HEK293T (cell line): ENCODE data around the gene FAAP20.

Source experiments
- CTCF ChIA-PET: fragments of 350-600 bp; formaldehyde crosslinking; extraction: SDS; loops from one replicate; lab custom pipeline; 2021; ENCODE audit warnings: antibody characterized with exemption, inconsistent platforms; lab: Yijun Ruan, JAX
- POLR2A ChIA-PET: fragments of 350-600 bp; formaldehyde crosslinking; extraction: SDS; loops from one replicate; lab custom pipeline; 2020; ENCODE audit warnings: antibody characterized with exemption, inconsistent platforms; lab: Yijun Ruan, JAX
- DNase-seq: peaks from one replicate; pipeline ENCODE4 v3.0.0; 2012; ENCODE audit warnings: mixed read lengths; ENCODE audit errors: extremely low spot score
- ARNT ChIP-seq: fragments of 450-650 bp; IDR thresholded peaks from 2 replicates; pipeline ENCODE4 v1.6.1; 2017; ENCODE audit warnings: mild to moderate bottlenecking
- BHLHE40 ChIP-seq: fragments of 450-650 bp; IDR thresholded peaks from 2 replicates; pipeline ENCODE4 v1.6.1; 2016; ENCODE audit warnings: mild to moderate bottlenecking, moderate library complexity, borderline replicate concordance
- CTBP1 ChIP-seq: fragments of 450-650 bp; IDR thresholded peaks from 2 replicates; pipeline ENCODE4 v1.6.1; 2016; ENCODE audit warnings: borderline replicate concordance
- ELF4 ChIP-seq: fragments of 450-650 bp; IDR thresholded peaks from 2 replicates; pipeline ENCODE4 v1.6.1; 2017; ENCODE audit warnings: antibody characterized with exemption
- FOXA1 ChIP-seq: fragments of 450-650 bp; IDR thresholded peaks from 2 replicates; pipeline ENCODE4 v1.6.1; 2016; ENCODE audit warnings: mild to moderate bottlenecking
- FOXK2 ChIP-seq: fragments of 450-650 bp; IDR thresholded peaks from 2 replicates; pipeline ENCODE4 v1.6.1; 2016; ENCODE audit warnings: mild to moderate bottlenecking
- FOXM1 ChIP-seq: fragments of 450-650 bp; IDR thresholded peaks from 2 replicates; pipeline ENCODE4 v1.6.1; 2017; ENCODE audit warnings: mild to moderate bottlenecking, borderline replicate concordance
- HDGF ChIP-seq: fragments of 450-650 bp; IDR thresholded peaks from 2 replicates; pipeline ENCODE4 v1.6.1; 2017; ENCODE audit warnings: antibody characterized with exemption, borderline replicate concordance
- L3MBTL2 ChIP-seq: fragments of 450-650 bp; conservative IDR thresholded peaks from 2 replicates; pipeline ENCODE4 v1.6.1; 2016; ENCODE audit warnings: mild to moderate bottlenecking
- LEF1 ChIP-seq: fragments of 450-650 bp; IDR thresholded peaks from 2 replicates; pipeline ENCODE4 v1.6.1; 2017; ENCODE audit warnings: mild to moderate bottlenecking, borderline replicate concordance
- NFRKB ChIP-seq: fragments of 450-650 bp; IDR thresholded peaks from 2 replicates; pipeline ENCODE4 v1.6.1; 2016; ENCODE audit warnings: mild to moderate bottlenecking, moderate library complexity
- SP1 ChIP-seq: fragments of 450-650 bp; IDR thresholded peaks from 2 replicates; pipeline ENCODE4 v1.6.1; 2017
- SUZ12 ChIP-seq: fragments of 450-650 bp; IDR thresholded peaks from 2 replicates; pipeline ENCODE4 v1.6.1; 2016; ENCODE audit warnings: mild to moderate bottlenecking
- TARDBP ChIP-seq: fragments of 450-650 bp; IDR thresholded peaks from 2 replicates; pipeline ENCODE4 v1.6.1; 2016
- ZNF384 ChIP-seq: fragments of 450-650 bp; IDR thresholded peaks from 2 replicates; pipeline ENCODE4 v1.6.1; 2016
- TF ChIP-seq, protein P1 (sequence below): fragments of 450-650 bp; IDR thresholded peaks from 2 replicates; pipeline ENCODE4 v1.6.1; 2016

The FAAP20 gene

DNA sequence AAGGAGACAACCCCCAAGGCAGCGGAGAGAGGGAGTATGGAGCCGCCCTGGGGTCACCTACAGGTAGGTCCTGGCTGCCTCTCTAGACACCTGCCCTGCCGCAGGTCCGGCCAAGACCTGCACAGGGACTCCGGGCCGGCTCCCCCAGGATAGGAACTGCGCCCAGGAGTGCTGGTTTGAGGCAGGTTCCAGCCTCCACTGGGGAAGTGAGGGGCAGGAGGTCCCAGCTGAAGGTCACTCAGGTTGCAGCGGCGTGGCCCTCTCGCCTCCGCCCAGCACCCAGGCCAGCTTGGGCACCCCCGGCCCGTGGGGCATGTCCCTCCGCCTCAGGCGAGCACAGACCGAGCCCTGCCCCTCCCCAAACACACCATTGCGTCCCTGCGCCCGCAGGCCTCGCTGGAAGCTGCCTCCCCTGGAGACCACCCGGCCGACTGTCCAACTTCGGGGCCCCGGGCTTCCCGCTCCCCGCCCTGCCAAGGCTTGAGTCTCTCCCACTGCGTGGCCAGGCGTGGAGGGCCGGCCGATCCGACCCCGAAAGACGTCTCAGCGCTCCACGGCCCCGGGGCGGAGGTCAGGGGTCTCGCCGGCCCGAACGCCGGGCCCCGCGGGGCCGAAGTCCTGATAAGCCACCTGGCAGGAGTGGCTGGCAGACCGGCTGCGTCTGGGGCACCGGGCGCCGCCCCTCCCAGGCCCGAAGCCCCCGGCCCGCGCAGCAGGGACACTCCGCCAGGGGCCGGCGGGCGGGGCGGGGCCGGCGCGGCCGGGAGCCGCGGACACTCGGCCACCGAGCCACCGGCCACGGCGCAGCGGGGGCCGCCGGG lies 32.2 kb upstream of the FAAP20 start:
- ChIA-PET CTCF (no interaction called here), POLR2A (interaction anchor here (1.1 to 1.4 kb wide), 2 partner anchors 15 to 31 kb away, joined by 3 to 9 read pairs; partner anchors contain the start of gene FAAP20)
- no peak for DNase-seq
- TF ChIP-seq CTBP1 (no peak), LEF1 (no peak), ELF4 (no peak), ARNT (no peak), FOXK2 (no peak), SUZ12 (no peak), FOXM1 (no peak; the same call in 1 of the 2 replicates), ZNF384 (no peak), SP1 (no peak), TARDBP (no peak)

DNA sequence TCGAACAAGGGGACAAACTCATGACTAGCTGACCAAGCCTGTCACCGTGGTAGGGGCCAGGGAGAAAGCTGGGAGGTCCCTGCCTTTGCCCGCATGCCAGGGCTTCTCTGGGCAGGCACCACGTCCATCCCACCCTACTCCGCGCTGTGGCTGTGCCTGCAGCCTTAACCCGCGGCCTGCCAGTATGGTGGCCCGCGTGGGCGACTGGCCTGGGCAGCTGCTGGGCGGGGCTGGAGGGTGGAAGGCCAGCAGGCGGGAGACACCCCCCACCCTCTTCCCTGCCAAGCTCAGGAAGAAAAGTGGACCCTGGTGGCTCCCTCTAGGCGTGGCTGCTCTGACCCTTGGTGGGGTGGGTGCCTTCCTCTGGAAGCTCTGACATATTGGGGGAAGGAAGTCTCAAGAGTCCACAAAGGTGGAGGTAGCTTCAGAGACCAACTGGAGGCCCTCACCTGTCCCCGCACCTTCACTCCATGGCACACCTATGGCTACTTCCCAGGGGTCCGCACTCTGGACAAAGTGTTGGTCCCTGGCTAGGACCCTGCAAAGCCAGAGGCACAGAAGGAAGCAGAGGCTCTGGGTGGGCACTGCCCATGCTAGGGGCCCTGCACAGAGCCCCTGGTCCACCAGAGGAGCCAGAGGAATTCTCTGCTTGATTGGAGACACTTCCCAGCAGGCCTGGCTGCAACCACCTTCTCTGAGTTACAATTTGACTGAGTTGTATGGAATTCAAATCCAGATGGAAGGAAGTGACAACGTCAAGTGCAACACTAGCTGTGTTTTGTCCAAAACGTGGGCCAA lies 30.3 kb upstream of the FAAP20 start:
- POLR2A ChIA-PET = interaction anchor here (0.8 kb wide), 1 partner anchor 26 kb away, joined by 4 read pairs; no protein-coding TSS in a partner anchor
- DNase-seq = no peak
- CTCF ChIA-PET = interaction anchor here (0.9 to 1.4 kb wide), 2 partner anchors 9 to 17 kb away, joined by 3 to 4 read pairs; no protein-coding TSS in a partner anchor
- TF ChIP-seq BHLHE40 (no peak), ELF4 (no peak), FOXA1 (no peak), ARNT (no peak), HDGF (no peak), SP1 (no peak), TARDBP (no peak), NFRKB (no peak), CTBP1 (no peak)

DNA sequence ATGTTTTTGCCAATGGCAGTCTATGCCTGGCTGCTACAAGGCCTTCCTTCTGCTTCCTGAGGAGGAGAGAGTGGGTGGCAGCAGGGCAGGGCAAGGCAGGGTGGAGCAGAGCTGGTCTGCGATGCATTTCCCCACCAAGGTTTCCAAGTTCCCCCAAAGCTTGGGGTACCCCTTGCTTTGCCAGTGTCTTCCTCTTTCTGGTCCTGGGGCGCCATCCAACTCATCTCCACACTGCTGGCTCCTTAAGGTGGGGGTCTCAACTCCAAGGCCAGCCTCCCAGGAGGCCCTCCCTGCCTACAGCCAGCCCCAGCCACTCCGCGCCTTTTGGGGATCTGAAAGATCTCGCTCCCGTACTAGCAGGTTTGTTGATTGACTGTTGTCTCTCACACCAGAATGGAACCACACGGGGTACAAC lies 29.6 kb upstream of the FAAP20 start:
- CTCF ChIA-PET = interaction anchor here (1.4 kb wide), 1 partner anchor 17 kb away, joined by 3 read pairs; no protein-coding TSS in a partner anchor
- TF ChIP-seq ELF4 = no peak
- no peak for TF ChIP-seq BHLHE40
- TF ChIP-seq TARDBP = no peak
- TF ChIP-seq FOXM1 = no peak
- TF ChIP-seq ZNF384 = no peak
- no peak for TF ChIP-seq NFRKB
- TF ChIP-seq LEF1 = no peak
- TF ChIP-seq CTBP1 = no peak
- TF ChIP-seq HDGF = no peak
- TF ChIP-seq L3MBTL2 = no peak
- TF ChIP-seq, protein P1, sequence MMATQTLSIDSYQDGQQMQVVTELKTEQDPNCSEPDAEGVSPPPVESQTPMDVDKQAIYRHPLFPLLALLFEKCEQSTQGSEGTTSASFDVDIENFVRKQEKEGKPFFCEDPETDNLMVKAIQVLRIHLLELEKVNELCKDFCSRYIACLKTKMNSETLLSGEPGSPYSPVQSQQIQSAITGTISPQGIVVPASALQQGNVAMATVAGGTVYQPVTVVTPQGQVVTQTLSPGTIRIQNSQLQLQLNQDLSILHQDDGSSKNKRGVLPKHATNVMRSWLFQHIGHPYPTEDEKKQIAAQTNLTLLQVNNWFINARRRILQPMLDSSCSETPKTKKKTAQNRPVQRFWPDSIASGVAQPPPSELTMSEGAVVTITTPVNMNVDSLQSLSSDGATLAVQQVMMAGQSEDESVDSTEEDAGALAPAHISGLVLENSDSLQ = no peak
- TF ChIP-seq SUZ12 = no peak
- TF ChIP-seq SP1 = no peak
- TF ChIP-seq FOXK2 = no peak
- TF ChIP-seq FOXA1 = no peak
- TF ChIP-seq ARNT = no peak
- POLR2A ChIA-PET = interaction anchor here (0.8 kb wide), 1 partner anchor 25 kb away, joined by 4 read pairs; no protein-coding TSS in a partner anchor
- no peak for DNase-seq

DNA sequence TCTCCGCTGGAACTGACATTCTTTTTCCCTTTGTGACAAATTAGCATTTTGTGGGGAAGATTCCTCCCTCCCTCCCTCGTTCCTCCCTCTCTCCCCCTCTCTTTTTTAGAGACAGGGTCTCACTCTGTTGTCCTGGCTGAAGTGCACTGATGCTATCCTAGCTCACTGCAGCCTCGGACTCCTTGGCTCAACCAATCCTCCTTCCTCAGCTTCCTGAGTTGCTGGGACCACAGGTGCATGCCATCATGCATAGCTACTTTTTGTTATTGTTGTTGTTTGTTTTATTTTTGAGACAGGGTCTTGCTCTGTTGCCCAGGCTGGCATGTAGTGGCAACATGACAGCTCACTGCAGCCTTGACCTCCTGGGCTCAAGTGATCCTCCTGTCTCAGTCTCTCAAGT lies 26.7 kb upstream of the FAAP20 start:
- TF ChIP-seq HDGF (no peak), FOXM1 (no peak), CTBP1 (no peak), ARNT (no peak), FOXA1 (no peak), ELF4 (no peak), LEF1 (no peak), L3MBTL2 (no peak), NFRKB (no peak), SP1 (no peak), FOXK2 (no peak), SUZ12 (no peak), ZNF384 (no peak), TARDBP (no peak), BHLHE40 (no peak)
- TF ChIP-seq, protein P1 = no peak
- ChIA-PET CTCF (no interaction called here), POLR2A (interaction anchor here (0.9 kb wide), 1 partner anchor 12 kb away, joined by 3 read pairs; no protein-coding TSS in a partner anchor)
- DNase-seq = no peak

DNA sequence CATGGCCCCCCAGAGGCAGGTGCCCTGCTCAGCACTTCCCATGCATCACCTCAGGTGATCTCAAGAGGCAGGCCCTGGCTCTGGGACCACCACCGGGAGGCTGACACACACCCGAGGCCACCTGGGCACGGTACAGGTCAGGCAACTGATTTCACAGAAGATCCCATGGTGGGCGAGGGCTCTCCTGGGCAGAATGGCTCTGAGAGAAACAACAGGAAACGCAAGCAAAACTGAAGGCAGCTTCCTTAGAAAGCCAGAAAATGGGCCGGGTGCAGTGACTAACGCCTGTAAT lies 22.1 kb upstream of the FAAP20 start:
- ChIA-PET POLR2A (no interaction called here), CTCF (interaction anchor here (0.7 kb wide), 1 partner anchor 11 kb away, joined by 4 read pairs; no protein-coding TSS in a partner anchor)
- DNase-seq = no peak
- TF ChIP-seq LEF1 (no peak), FOXM1 (no peak), HDGF (no peak), FOXK2 (no peak), NFRKB (no peak), ZNF384 (no peak), CTBP1 (no peak)
